C4-2B (cell line): ENCODE measurements around the gene SCG3.

Experiments used
- H3K27ac ChIP-seq: fragments of 450-650 bp; 2 replicates; pipeline ENCODE4 v1.5.1; 2017
- ZFX ChIP-seq: fragments of 450-650 bp; IDR thresholded peaks from 2 replicates; pipeline ENCODE4 v1.6.1; 2017
- TF ChIP-seq, protein P1 (sequence below): fragments of 450-650 bp; conservative IDR thresholded peaks from 2 replicates; pipeline ENCODE4 v1.5.1; 2017; ENCODE audit warnings: mild to moderate bottlenecking

SCG3 gene

DNA sequence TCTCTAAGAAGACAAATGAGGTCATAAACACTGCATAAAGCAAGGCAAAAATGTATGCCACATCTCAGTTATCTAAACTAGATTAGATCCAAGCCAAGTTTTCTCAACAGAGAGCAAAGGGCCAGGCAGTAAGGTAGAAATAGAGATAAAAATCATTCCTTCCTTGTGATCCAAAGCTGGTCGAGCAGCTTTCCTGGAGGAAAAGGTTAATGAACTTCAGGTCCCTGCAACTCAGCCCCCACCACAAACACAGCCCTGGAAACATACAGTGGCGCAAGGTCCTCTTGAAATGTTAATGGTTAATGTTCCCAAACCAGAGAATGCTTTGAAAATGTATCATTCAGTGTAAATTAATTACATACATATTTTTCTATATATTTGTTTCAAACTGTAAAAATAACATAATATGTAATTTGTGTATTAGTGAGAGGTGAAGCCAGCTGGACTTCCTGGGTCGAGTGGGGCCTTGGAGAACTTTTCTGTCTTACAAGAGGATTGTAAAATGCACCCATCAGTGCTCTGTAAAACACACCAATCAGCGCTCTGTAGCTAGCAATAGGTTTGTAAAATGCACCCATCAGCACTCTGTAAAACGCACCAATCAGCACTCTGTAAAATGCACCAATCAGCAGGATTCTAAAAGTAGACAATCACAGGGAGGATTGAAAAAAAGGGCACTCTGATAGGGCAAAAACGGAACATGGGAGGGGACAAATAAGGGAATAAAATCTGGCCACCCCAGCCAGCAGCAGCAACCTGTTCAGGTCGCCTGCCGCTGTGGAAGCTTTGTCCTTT lies 39.1 kb downstream of the SCG3 start:
- TF ChIP-seq, protein P1, sequence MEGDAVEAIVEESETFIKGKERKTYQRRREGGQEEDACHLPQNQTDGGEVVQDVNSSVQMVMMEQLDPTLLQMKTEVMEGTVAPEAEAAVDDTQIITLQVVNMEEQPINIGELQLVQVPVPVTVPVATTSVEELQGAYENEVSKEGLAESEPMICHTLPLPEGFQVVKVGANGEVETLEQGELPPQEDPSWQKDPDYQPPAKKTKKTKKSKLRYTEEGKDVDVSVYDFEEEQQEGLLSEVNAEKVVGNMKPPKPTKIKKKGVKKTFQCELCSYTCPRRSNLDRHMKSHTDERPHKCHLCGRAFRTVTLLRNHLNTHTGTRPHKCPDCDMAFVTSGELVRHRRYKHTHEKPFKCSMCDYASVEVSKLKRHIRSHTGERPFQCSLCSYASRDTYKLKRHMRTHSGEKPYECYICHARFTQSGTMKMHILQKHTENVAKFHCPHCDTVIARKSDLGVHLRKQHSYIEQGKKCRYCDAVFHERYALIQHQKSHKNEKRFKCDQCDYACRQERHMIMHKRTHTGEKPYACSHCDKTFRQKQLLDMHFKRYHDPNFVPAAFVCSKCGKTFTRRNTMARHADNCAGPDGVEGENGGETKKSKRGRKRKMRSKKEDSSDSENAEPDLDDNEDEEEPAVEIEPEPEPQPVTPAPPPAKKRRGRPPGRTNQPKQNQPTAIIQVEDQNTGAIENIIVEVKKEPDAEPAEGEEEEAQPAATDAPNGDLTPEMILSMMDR, result no peak
- no peak for TF ChIP-seq ZFX
- peak overlapping the region; percentile 35; the same call in 1 of the 2 replicates for H3K27ac ChIP-seq

DNA sequence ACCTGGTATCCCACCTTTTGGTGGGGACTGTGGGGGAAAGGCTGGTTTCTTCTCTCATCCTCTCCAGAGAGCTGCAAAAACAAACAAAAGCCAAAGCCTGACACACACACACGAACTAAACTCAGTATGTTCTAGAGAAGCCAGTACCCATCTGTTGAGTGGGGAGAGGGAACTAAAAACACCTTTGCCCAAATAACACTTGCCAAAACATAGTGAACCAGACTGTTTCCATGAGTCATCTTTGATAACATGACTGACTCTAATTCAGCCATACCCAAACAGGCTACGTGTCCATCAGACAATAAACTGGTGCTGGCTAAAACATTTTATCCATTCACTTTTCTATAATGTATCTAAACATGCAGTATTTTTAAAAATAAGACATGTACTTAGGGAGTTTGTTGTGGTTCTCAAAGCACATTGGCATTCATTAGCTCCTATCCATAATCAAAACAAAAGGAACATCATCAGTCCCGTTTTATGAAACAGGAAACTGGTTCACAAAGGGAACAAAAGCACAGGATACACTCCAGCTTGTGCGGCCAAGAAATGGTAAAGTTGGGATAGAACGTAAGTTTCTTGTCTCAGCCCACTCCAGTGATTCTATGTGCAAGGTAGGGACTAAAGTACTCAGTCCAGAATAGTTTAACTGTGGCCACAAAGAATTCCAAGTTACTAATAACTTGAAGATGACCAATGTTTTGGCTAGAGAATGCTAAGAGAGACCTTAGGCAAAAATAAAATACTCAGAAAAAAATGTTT lies 40.1 kb downstream of the SCG3 start:
- no peak for TF ChIP-seq ZFX
- TF ChIP-seq, protein P1, result no peak
- peak overlapping the region; percentile 35; the same call in 1 of the 2 replicates for H3K27ac ChIP-seq

DNA sequence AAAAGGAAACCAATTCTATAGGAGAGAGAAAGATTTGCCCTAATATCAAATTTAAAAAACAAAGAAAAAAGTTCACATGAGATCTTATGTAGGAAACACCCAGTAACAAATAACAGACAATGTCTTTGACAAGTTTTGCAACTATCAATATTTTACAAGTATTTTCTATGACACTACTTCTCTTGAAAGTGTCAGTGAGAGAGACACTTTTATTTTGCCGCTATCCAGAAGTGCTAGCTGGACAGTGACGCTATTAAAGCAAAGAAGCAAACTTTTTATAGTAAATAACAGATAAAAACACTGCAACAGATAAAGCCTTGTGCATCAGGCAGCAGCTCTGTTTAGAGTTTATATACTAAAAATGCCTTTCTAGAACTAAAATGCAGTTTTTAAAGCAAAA lies 42.9 kb downstream of the SCG3 start:
- TF ChIP-seq, protein P1, result no peak
- no peak for TF ChIP-seq ZFX

DNA sequence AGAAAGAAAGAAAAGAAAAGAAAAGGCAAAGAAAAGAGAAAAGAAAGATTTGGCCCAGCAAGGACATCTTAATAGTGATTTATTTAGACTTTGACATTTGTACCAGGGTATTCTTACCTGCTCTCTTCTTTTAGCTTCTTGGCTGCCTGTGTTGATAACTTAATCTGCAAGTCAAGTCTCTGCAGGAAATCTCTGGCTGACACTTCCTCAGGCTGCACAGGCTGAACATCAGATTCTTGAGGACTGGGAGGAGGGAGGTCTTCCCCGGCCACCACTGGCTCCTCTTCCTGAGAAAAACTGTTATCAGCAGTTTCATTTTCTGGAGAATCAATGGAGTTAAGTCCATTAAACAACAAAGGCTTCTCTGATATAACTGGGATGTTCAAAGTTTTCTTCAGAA lies 43.4 kb downstream of the SCG3 start:
- H3K27ac ChIP-seq, result no peak overlapping the region
- TF ChIP-seq, protein P1, result no peak
- TF ChIP-seq ZFX, result no peak

More for the DNA sequence above, 42.9 kb downstream of the SCG3 start:
- no peak overlapping the region for H3K27ac ChIP-seq

DNA sequence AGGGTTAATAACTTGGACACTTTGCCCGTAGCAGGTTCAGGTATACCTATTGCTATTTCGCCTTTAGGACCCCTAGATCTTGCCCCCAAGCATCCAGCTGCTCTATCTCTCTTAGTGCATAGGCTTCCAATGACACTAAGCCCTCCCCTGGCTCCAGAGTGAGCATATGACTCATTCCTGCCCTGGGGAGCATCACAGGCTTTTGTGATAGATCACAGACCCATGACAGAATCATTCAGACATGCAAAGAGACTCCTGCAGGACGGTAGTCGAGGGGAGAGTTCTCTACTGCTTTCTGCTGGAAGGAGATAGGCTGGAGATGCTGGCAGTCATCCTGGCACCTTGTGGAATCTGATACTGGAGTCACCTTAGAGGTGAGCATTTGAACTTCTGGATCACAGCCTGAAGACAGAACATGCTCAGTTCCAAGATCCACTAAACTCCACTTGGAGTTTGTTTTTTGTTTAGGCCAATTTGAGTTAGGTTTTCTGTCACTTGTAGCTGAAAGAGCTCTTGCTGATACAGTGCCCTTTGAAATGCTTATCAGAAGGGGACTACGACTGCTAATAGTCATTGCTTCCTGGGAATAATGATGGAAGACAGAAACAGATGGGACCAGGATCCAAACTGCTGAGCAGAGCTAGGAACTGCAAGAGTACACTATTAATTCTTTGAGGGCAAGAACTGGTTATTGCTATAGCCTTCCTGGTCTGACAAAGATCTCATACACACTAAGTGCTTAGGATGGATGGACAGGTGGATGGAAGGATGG lies 45.2 kb downstream of the SCG3 start:
- no peak for TF ChIP-seq ZFX

DNA sequence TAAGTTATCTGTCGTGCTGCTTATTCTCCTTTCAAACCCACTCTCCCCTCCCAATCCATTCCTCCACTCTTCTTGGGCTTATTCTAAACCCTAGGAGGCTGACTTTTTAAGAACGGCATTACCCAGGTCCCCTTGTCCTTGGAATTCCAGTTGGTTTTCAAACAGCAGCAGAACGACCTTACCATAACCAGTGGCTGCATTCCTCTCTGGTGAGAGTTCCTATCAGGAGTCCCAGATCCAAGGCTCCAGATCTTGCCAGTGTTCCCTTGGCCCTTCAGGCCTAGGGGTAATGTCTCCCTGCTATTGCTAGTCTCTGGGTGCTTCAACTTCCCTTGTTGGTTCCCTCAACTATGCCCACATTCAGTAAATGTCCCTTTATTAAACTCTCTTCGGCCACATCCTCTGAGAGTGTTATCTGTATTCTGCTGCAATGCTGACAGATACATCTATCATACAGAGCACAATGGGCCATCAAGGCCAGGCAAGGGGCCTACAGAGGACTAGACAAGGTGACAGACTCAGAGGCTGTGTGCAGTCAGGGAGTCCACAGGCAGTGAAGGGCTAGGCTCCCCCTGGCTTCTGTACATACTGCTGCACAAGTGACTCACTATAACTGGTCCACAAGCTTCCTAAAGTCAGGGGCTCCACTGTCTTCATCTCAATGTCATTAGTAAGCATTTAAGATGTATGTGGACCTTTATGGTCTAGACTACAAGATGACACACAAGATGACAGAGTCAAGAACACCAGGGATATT lies 46.0 kb downstream of the SCG3 start:
- peak overlapping the region; percentile 4; the same call in 1 of the 2 replicates for H3K27ac ChIP-seq
- no peak for TF ChIP-seq ZFX
- TF ChIP-seq, protein P1, result no peak

More for the DNA sequence above, 45.2 kb downstream of the SCG3 start:
- H3K27ac ChIP-seq, result peak overlapping the region; percentile 4; the same call in 1 of the 2 replicates
